ENCODE measurements around the gene SLC25A25. TPM values are rescaled to one million over a fixed set of nuclear protein-coding genes. Genes with fewer than 3 reads are reported as not detected.

The SLC25A25 gene
- total and polyA plus RNA-seq, 9 of the 15 experiments (the other 6 are each of a cell fraction or from before 2014, with no cell fraction given): 0.07 to 35.9 (median 23.2) TPM

DNA sequence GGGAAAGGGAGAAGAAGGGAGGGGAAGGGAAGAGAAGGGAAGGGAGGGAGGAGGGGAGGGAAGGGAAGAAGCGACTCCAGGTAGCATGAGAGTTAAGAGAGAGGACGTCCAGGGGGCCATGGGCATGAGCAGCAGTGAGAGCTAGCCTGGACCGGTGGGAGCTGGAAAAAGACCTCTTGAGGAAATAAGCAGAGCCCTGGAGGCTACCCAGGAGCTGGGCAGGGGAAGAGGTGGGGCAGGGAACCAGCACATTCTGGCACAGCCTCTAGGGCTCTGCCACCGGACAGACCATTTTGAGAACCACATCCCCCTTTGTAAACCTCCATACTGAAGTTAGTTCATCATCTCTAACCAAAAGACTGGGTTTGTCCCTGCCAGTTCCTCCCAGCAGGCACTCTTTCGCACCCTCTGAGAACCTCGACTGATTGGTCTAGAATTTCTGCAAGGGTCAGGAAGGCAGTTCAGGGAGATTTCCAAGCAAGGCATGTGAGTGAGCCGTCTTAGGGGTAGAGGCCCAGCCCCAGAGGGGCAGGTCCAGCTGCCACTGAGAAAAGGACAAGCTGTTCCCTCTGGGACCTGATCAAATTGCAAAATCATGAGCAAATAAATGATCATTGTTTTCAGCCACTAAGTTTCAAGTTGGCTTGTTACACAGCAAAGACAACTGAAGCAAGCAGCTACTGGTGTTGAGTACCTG, 12.5 kb upstream of the SLC25A25 start (continued):
- TF ChIP-seq ZNF274 (IDR thresholded peaks at IDR 0.05; ENCODE audit: borderline replicate concordance, low read depth, low read length): no peak
- TF ChIP-seq NR2F6 (CRISPR knock-in tag; IDR thresholded peaks at IDR 0.05): no peak
- TF ChIP-seq FOS (IDR thresholded peaks at IDR 0.05; ENCODE audit: extremely low read depth, insufficient read length): no peak
- TF ChIP-seq STAT5A (IDR thresholded peaks at IDR 0.05; ENCODE audit: borderline replicate concordance, low read length): no peak
- TF ChIP-seq XRCC4 (IDR thresholded peaks at IDR 0.05; ENCODE audit: extremely low read depth, insufficient read depth, insufficient read length): no peak
- TF ChIP-seq NCOA4 (IDR thresholded peaks at IDR 0.05; ENCODE audit: partially characterized antibody): no peak

DNA sequence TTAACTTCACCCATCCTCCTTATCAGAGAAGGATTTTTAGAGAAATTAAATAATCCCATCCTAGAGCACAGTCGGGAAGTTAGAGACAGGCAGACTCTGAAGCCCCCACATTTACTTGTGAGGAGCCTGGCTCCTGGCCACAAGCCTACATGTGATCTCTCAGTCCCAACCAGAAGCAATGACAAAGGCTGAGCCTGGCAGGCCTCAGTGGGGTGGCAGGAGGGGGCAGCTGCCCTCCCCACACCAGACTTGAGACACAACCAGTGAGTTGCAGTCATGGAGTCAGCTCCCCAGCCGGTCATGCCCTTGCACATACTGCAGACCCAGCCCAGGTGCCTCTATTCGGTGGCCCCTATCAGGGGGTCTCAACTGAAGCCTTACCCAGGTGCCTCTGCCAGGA, 11.9 kb upstream of the SLC25A25 start:
- Histone ChIP-seq H3K4me3 (no peak overlapping the region), H3K79me2 (ENCODE audit: control insufficient read depth, insufficient read depth, low read length) (no peaks in the 10 kb centered on the region), H3K36me3 (ENCODE audit: control insufficient read depth, insufficient read depth, low read length) (peaks cover under 1% of the 10 kb centered on the region; the same call in 1 of the 3 replicates), H3K9ac (ENCODE audit: insufficient read depth in 1 of 2, low read depth in 2 of 2, low read length in 2 of 2) (peak overlapping the region in 1 of 2 experiments; percentile 81; a peak in 2 of 4 replicates), H4K20me1 (replicated peaks; ENCODE audit: control insufficient read depth, insufficient read depth, low read length) (no peaks in the 10 kb centered on the region), H3K4me1 (replicated peaks in 1 of 2; ENCODE audit: control insufficient read depth in 2 of 2, insufficient read depth in 2 of 2, low read length in 2 of 2) (peaks cover 8 to 13% of the 10 kb centered on the region in 2 experiments; a peak in 3 of 5 replicates), H3K27ac (ENCODE audit: extremely low read depth, low read depth, low read length) (no peak overlapping the region), H3K4me2 (ENCODE audit: insufficient read depth, low read length) (no peak overlapping the region), H2AFZ (ENCODE audit: low read depth, low read length) (peak overlapping the region; percentile 49; the same call in 1 of the 2 replicates), H3K9me3 (replicated peaks; ENCODE audit: control insufficient read depth, insufficient read depth, low read depth, low read length) (no peaks in the 10 kb centered on the region), H3K27me3 (ENCODE audit: control insufficient read depth in 2 of 2, insufficient read depth in 2 of 2, low read length in 2 of 2) (no peaks in the 10 kb centered on the region), H3K9me1 (ENCODE audit: control insufficient read depth, insufficient read depth, low read length) (no peaks in the 10 kb centered on the region)
- intact Hi-C loops (cut with micrococcal nuclease) (no loop called here), in situ Hi-C loops (cut with MboI) (no loop called here)
- TF ChIP-seq ZNF551 (CRISPR knock-in tag; IDR thresholded peaks at IDR 0.05): no peak
- no peak for TF ChIP-seq TARDBP (IDR thresholded peaks at IDR 0.05)
- TF ChIP-seq HOXB6 (CRISPR knock-in tag; IDR thresholded peaks at IDR 0.05; ENCODE audit: borderline replicate concordance): no peak
- DNase-seq (ENCODE audit: extremely low read depth in 1 of 4, low spot score in 3 of 4): no peak
- 72% methylated on average over 3 of the region's 3 CpGs for WGBS (ENCODE audit: insufficient coverage, low coverage, missing lambda C conversion rate)
- ChIA-PET CTCF (ENCODE audit: low intra/inter-chr PET ratio) (no interaction called here), POLR2A (interaction anchor here (0.6 to 1.5 kb wide), 4 partner anchors 11 to 42 kb away, joined by 3 to 4 read pairs (median 3); partner anchors contain the start of genes NAIF1 and SLC25A25)
- no peak for ATAC-seq
- BruUV-seq (replicated peaks): no TSS peak
- FAIRE-seq: no peak
